Measurements from ENCODE around the gene ANKRD12. TPM values are rescaled to one million over a fixed set of nuclear protein-coding genes. Genes with fewer than 3 reads are reported as not detected.

Gene ANKRD12
- total RNA-seq, 4 donors from 2014 or later: 43.5 to 59.7 (median 52.7) TPM

GRCh38 chr18:9106094-9106493 lies 30.5 kb upstream of the ANKRD12 start:
- TF ChIP-seq CTCF (IDR thresholded peaks at IDR 0.05) (no peak), EP300 (IDR thresholded peaks at IDR 0.05) (no peak), POLR2A (IDR thresholded peaks at IDR 0.05) (no peak)
- DNase-seq (ENCODE audit: low spot score in 2 of 2): no peak
- no peaks in the 10 kb centered on the region for H3K27me3 ChIP-seq
- H3K4me3 ChIP-seq: no peak overlapping the region
- no peaks in the 10 kb centered on the region for H3K9me3 ChIP-seq
- H3K27ac ChIP-seq: peak overlapping the region in 2 of 4 donors; percentile 2 to 94
- WGBS, 2 donors: 23 to 38% methylated on average over 1 of the region's 1 CpG
- peaks cover 3 to 78% (median 59%) of the 10 kb centered on the region in 4 donors for H3K4me1 ChIP-seq
- H3K36me3 ChIP-seq: no peaks in the 10 kb centered on the region

GRCh38 chr18:9106800-9107584 lies 29.6 kb upstream of the ANKRD12 start:
- no peaks in the 10 kb centered on the region for H3K36me3 ChIP-seq
- WGBS, 2 donors: 27 to 34% methylated on average over 4 of the region's 4 CpGs
- H3K9me3 ChIP-seq: no peaks in the 10 kb centered on the region
- no peak overlapping the region for H3K4me3 ChIP-seq
- H3K4me1 ChIP-seq: peaks cover 3 to 79% (median 63%) of the 10 kb centered on the region in 4 donors
- TF ChIP-seq EP300 (IDR thresholded peaks at IDR 0.05) (no peak), POLR2A (IDR thresholded peaks at IDR 0.05) (no peak), CTCF (IDR thresholded peaks at IDR 0.05) (no peak)
- H3K27ac ChIP-seq: peak overlapping the region in 3 of 4 donors; percentile 2 to 94 (median 8)
- H3K27me3 ChIP-seq: no peaks in the 10 kb centered on the region
- DNase-seq (ENCODE audit: low spot score in 2 of 2): no peak

GRCh38 chr18:9108911-9109310 lies 27.7 kb upstream of the ANKRD12 start:
- TF ChIP-seq POLR2A (IDR thresholded peaks at IDR 0.05) (no peak), EP300 (IDR thresholded peaks at IDR 0.05) (no peak), CTCF (IDR thresholded peaks at IDR 0.05) (no peak)
- DNase-seq (ENCODE audit: low spot score in 2 of 2): no peak
- Histone ChIP-seq H3K27me3 (no peaks in the 10 kb centered on the region), H3K9me3 (no peaks in the 10 kb centered on the region), H3K36me3 (no peaks in the 10 kb centered on the region), H3K27ac (peak overlapping the region in 2 of 4 donors; percentile 51 to 57), H3K4me1 (peaks cover 3 to 89% (median 70%) of the 10 kb centered on the region in 4 donors), H3K4me3 (no peak overlapping the region)
- WGBS, 2 donors: 82 to 89% methylated on average over 2 of the region's 2 CpGs

GRCh38 chr18:9109523-9109922 lies 27.1 kb upstream of the ANKRD12 start:
- H3K9me3 ChIP-seq: no peaks in the 10 kb centered on the region
- H3K27me3 ChIP-seq: no peaks in the 10 kb centered on the region
- DNase-seq (ENCODE audit: low spot score in 2 of 2): no peak
- 35 to 40% methylated on average over 4 of the region's 4 CpGs for WGBS, 2 donors
- H3K36me3 ChIP-seq: no peaks in the 10 kb centered on the region
- H3K4me3 ChIP-seq: no peak overlapping the region
- H3K4me1 ChIP-seq: peaks cover 3 to 89% (median 70%) of the 10 kb centered on the region in 4 donors
- peak overlapping the region in 2 of 4 donors; percentile 51 to 57 for H3K27ac ChIP-seq
- TF ChIP-seq EP300 (IDR thresholded peaks at IDR 0.05) (no peak), POLR2A (IDR thresholded peaks at IDR 0.05) (no peak), CTCF (IDR thresholded peaks at IDR 0.05) (no peak)

GRCh38 chr18:9113468-9114149 lies 23.0 kb upstream of the ANKRD12 start:
- H3K36me3 ChIP-seq: no peaks in the 10 kb centered on the region
- no peak for DNase-seq (ENCODE audit: low spot score in 2 of 2)
- no peaks in the 10 kb centered on the region for H3K27me3 ChIP-seq
- 52 to 57% methylated on average over 7 of the region's 7 CpGs for WGBS, 2 donors
- no peak overlapping the region for H3K4me3 ChIP-seq
- H3K27ac ChIP-seq: peak overlapping the region in 3 of 4 donors; percentile 48 to 95 (median 64)
- TF ChIP-seq CTCF (IDR thresholded peaks at IDR 0.05) (no peak), POLR2A (IDR thresholded peaks at IDR 0.05) (no peak)
- no peaks in the 10 kb centered on the region for H3K9me3 ChIP-seq
- H3K4me1 ChIP-seq: peaks cover 0 to 90% (median 77%) of the 10 kb centered on the region in 4 donors

Measured in tibial nerve (tissue), 4 donors.